NCI-H2227 (cell line): ENCODE measurements around the gene ACADM.
"Not testable (repeated sequence)": the region's sequence is repeated elsewhere in the genome, so short reads cannot be mapped to it uniquely, and the experiment has no call there.

ENCODE experiments used
- DNase-seq: peaks from one replicate; lab custom pipeline; 2025; ENCODE audit not compliant: unreplicated experiment; lab: John Stamatoyannopoulos, UW

ACADM gene

DNA sequence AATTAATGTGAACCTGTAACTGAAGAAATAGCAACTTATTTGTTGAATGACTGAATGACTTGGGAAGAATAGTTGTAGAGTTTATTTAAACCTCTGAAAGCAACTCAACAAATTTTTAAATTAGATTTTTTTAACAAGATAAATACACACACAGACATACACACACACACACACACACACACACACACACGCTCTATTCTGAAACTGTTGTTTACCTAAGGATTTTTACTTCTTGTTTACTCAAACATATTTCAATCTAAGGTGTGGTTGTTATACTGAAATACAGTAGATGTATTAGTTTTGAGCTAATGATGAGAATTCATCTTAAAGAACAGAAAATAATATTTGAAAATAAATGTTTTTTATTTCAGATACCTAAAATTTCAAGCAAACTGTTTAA is 11.5 kb downstream of the ACADM start:
- DNase-seq: no peak

DNA sequence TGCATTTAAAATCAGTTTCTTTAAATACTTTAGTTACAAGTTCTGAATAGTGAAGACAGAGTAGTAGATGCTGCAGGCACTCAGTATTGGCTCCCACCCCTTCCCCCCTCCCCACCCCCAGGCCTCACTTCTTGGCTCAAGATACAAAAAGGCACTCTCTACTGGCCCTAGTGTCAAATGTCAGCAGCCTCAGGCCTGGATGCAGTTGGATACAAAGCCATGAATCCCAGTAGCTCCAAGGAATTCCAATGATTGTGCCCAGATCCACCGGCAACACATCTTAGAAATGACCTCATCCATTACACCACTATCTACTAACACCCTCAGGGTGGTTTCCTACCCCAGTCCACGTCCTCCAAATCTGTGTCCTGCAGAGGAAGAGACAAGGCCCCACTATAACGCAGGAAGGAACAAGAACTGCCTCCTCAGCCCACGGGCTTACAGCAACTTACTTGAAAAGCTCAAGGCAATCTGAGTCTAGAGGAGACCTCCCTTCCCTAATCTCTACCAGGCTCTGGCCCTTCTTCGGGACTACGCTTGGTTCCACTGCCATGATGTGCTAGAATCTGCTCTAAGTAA is 17.6 kb downstream of the ACADM start:
- DNase-seq: no peak

DNA sequence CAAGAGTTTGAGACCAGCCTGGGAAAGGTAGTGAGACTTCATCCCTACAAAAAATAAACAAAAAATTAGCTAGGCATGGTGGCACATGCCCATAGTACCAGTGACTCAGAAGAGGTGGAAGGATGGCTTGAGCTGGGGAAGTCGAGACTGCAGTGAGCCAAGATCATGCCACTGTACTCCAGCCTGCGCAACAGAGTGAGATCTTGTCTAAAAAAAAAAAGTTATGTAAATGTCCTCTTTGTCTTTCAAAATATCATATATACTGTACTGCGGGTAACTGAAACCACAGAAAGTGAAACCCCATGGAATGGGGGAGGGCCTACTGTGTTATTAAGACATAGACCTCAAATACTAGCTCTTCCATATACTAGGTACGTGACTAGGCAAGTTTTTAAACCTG is 20.8 kb downstream of the ACADM start:
- DNase-seq: no peak

DNA sequence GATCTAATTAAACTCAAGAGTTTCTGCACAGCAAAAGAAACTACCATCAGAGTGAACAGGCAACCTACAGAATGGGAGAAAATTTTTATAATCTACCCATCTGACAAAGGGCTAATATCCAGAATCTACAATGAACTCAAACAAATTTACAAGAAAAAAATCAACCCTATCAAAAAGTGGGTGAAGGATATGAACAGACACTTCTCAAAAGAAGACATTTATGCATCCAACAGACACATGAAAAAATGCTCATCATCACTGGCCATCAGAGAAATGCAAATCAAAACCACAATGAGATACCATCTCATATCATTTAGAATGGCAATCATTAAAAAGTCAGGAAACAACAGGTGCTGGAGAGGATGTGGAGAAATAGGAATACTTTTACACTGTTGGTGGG is 32.7 kb downstream of the ACADM start:
- not testable (repeated sequence) for DNase-seq

DNA sequence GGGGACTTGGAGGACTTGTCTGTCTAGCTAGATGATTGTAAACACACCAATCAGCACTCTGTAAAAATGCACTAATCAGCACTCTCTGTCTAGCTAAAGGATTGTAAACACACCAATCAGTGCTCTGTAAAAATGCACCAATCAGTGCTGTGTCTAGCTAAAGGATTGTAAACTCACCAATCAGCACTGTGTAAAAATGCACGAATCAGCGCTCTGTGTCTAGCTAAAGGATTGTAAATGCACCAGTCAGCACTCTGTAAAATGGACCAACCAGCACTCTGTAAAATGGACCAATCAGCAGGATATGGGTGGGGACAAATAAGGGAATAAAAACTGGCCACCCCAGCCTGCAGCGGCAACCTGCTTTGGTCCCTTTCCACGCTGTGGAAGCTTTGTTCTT is 34.0 kb downstream of the ACADM start:
- DNase-seq: not testable (repeated sequence)

DNA sequence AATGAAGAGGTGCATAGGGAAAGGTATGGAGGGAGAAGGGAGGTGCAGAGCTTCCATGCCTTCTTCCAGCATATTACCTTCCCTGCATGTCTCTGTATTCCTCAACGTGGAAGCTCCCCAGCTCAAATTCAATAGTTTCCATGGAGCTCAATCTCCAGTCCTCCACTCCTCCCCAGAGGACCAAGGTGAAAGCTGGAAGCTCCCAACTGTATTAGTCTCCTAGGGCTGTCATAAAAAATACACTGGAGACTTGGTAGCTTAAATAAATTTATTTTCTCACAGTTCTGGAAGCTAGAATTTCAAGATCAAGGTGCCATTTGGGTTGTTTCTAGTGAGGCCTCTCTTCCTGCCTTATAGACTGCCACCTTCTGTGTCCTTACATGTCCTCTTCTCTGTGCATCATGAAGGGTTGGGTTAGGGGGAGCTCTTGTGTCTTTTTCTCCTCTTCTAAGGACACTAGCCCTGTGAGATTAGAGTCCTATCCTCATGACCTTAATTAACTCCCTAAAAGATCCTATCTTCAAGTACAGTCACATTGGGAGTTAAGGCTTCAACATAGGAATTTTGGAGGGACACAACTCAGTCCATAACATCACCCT is 39.6 kb downstream of the ACADM start:
- no peak for DNase-seq

DNA sequence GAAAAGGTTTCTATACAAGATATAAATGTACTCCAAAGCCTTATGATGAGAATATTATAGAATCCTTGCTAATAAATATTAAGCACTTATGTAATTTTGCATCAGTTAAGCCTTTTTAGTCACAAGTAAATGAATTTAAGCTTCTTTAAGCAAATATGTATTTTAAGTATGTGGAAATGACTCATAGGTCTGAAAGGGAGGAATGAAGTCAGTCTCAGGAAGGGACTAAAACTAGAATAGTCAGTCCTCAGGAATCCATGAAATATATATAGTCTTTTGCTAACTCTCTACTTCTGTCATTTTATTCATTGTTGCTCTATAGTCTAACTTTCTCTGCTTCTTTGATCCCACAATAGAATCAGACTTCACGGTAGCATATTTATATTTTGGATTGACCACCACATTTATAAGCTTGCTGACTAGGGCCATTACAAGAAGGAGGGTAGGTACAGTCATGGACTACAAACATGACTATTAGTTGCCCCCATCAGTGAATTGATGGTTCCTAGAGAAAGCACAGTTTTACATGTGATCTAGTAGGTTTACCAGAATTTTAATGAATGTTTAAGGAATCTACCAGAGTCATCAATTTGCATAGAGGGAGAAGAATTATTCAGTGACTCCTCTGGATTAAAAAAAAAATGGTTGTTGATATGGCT is 41.3 kb downstream of the ACADM start:
- DNase-seq: no peak

DNA sequence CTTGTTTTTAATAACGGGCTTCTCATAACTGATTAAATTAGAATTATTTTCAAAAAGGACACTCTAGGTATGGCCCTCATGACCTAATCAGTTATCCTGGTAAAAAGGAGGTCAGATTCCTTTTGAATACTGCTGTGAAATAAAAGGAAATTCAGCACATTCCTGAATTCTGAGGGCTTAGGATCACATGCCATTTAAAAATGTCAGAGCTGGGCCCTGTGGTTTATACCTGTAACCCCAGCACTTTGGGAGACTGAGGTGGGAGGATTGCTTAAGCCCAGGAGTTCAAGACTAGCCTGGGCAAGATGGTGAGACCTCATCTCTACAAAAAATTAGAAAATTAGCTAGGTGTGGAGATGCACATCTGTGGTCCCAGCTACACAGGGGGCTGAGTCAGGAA is 43.5 kb downstream of the ACADM start:
- DNase-seq: no peak

DNA sequence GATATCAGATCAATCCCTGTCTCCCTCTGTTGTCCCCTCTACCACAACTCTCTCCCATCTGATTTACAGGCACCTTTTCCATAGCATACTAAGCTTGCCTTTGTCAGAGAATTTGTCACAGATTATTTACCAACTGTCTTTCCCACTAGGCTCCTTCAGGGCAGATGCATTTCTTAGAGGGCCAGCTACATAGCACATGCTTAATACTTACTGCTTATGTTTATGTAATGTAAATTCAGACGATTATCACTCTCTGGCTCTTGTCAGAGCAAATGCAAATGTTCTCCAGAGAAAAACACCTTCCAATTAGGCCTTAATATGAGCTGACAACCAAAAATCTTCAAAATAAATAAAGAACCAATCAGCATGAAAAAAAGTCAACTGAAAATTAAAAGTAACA is 46.3 kb downstream of the ACADM start:
- DNase-seq: no peak

DNA sequence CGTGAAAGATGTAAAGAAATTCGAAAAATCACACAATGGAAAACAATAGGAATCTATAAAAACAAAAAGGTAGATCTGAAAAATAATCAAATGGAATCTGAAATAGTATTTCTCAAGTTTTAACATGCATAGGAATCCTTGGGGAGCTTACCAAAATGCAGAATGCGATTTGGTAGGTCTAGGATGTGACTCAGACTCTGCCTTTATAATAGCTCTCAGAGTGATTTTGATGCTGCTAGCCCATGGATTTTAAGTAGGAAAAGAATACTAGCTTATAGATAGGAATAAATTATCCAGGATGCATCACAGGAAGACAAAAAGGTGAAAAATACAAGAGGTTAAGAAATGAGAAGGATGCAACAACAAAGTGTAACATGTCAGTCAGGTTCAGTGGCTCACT is 47.5 kb downstream of the ACADM start:
- no peak for DNase-seq

DNA sequence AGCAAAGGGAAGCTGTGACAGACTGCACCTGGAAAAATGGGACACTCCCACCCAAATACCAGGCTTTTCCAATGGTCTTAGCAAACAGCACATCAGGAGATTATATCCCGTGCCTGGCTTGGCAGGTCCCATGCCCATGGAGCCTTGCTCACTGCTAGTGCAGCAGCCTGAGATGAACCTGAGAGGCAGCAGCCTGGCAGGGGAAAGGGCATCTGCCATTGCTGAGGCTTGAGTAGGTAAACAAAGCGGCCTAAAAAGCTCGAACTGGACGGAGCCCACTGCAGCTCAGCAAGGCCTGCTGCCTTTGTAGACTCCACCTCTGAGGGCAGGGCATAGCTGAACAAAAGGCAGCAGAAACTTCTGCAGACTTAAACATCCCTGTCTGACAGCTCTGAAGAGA is 53.3 kb downstream of the ACADM start:
- not testable (repeated sequence) for DNase-seq

DNA sequence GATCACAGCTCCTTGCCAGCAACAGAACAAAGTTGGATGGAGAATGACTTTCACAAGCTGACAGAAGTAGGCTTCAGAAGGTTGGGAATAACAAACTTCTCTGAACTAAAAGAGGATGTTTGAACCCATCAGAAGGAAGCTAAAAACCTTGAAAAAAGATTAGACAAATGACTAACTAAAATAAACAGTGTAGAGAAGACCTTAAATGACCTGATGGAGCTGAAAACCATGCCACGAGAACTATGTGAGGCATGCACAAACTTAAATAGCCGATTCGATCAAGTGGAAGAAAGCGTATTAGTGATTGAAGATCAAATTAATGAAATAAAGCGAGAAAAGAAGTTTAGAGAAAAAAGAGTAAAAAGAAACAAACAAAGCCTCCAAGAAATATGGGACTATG is 54.2 kb downstream of the ACADM start:
- not testable (repeated sequence) for DNase-seq

DNA sequence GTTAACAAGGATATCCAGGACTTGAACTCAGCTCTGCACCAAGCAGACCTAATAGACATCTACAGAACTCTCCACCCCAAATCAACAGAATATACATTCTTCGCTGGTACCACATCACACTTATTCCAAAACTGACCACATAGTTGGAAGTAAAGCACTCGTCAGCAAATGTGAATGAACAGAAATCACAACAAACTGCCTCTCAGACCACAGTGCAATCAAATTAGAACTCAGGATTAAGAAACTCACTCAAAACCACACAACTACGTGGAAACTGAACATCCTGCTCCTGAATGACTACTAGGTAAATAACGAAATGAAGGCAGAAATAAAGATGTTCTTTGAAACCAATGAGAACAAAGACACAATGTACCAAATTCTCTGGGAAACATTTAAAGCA is 55.7 kb downstream of the ACADM start:
- DNase-seq: not testable (repeated sequence)

DNA sequence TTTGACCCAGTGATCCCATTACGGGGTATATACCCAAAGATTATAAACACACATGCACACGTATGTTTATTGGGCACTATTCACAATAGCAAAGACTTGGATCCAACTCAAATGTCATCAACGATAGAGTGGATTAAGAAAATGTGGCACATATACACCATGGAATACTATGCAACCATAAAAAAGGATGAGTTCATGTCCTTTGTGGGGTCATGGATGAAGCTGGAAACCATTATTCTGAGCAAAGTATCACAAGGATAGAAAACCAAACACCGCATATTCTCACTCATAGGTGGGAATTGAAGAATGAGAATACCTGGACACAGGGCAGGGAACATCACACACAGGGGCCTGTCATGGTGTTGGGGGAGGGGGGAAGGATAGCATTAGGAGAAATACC is 59.4 kb downstream of the ACADM start:
- not testable (repeated sequence) for DNase-seq

DNA sequence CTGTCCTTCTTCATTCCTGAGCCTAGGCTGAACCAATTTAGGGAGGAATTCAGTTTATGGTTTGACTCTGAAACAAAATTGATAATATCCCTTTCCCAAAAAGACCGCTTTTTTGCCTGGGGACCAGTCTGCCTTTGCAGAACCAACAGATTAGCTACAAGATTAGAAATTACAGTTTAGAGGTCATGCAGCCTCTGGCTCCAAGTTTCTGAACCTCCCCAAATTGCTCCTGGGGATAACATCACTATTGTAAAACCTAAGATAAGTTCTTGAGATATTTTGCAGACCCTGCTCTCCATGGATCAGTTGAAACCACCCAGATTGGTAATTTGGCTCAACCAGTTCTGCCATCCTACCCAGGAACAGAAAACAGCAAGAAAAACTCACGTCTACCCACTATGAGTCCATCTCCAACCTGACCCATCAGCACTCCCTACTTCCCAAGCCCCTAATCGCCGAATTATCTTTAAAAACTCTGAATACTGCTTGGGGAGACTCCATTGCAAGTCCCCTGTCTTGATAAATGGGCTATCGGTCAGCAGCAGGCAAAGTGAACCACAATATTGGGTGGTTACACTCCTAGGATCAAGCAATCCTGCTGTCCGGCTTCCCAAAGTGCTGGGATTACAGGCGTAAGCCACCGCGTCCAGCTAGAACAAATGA is 60.9 kb downstream of the ACADM start:
- no peak for DNase-seq

DNA sequence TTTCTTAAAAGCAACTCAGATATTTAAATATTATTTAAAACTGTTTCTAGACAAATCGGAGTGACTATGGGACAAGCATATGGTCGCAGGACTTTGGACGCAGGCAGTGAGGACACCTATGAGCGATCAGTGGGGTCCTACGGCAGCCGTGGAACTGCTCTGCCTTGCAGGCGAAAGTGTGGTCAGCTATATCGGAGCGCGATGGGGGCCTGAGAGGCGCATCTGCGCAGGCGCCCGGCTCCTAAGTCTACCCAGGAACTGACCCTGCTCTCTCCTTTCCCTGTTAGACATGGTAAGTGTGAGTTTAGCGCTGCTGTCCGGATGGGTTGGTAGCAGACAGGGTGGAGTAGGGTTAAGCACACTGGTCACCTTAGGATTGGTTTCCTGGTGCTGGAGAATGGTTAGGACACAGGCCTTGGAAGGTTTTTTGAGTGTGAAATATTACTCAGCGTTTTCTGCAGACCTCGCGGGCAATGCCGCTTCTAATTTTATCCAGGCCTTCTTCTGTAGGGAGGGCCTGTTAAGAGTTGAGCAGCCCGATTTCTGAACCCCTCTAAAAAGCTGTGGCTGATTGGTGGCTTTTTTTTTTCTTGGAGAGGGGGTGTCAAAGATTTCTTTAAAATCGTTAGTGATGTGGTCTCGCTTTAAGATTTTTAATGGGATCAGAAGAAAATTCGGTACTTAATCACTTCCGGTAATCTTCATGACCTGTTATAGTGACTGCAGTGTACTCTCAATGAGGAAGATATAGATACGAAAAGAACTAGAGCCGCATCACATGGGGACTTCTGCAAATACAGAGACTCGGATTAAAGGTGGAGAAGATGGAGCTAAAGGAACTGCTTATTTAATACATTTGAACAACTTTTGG is 61.7 kb downstream of the ACADM start, which contains the start of gene RABGGTB:
RABGGTB (plus strand) TSS at position 274 of the 871 bp plus-strand sequence; CDS start at position 290, 16 bp downstream.
- peak; percentile 97 for DNase-seq

DNA sequence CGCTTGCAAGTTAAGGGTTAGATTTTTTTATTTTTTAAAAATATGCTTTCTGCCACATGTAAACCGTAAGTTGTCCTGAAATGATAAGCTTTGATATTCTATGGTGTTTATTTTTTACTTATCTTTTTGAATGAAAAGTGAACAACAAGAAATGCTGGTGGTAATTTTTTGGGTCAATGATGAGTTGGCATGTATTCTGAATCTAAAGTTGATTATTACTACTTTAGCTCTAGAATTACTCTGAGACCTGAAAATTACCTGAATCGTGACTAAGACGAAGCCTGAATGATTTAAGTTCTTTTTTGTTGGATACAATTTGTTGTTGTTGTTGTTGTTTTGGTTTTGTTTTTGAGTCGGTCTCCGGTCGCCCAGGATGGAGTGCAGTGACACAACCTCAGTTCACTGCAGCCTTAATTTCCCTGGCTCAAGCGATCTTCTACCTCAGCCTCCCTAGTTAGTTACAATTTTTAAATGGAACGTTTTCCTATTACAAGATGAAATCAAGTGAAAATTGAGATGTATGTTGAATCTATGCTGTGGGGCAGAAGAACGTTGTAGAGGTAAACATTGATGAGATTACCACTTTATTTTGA is 62.5 kb downstream of the ACADM start:
- DNase-seq: no peak

DNA sequence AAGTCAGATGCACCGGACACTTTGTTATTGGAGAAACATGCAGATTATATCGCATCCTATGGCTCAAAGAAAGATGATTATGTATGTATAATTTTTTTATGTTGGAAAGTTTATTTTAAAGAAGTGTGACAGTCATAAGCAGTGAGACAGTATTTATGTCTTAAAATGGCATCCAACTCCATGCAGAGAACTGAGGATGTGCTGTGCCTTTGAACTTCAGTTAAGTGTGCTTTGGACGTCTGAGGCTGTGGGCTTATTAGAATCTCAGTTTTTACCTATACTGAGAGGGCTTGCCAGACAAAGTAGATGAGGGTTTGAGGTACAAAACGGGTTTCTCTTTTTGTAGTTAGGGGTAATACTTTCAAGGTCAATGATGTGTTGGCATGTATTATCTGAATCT is 63.0 kb downstream of the ACADM start:
- no peak for DNase-seq

DNA sequence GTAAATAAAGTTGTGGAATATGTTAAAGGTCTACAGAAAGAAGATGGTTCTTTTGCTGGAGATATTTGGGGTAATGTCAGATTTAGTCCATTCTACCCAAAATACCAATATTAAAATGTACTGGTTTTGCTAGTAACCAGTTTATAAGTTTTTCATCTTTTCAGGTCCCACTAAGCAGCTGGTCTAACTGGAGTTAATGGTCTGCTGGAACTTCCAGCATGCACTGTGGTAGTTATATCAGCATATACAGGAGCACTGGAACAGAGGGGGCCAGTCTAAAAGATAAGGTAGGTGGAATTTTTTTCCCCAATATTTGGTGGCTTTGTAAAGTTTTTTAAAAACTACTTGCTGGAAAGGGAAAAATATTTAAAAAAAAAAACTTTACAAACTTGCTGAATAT is 65.5 kb downstream of the ACADM start:
- DNase-seq: no peak

DNA sequence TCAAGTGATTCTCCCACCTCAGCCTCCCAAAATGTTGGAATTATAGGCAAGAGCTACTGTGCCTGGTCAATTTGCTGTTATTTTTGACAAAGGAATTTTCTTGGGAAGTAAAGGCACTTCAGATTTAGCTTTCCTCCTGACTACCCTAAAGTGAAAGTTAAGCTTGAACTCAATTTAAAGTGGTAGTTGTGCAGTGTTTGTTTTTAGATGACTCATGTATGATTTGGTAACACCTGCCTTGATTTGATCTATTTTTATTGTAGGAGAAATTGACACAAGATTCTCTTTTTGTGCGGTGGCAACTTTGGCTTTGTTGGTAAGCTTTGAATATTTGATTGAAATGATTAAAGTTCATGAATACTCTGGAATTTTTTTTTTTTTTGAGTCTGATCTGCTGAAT is 66.5 kb downstream of the ACADM start:
- DNase-seq: no peak

DNA sequence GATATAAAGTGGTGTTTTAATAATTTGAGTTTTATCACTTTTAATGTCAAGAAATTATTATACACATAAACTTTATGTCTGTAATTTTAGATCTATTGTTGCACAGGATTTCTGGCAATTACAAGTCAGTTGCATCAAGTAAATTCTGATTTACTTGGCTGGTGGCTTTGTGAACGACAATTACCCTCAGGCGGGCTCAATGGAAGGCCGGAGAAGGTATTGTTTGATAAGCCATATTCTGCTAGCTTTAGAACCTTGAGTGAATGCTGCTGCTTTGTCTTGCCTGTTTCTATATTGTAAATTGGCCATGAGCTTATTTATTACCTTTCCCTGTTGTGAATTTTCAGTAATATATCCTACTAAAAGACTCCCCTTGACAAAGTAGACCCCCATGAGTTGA is 67.6 kb downstream of the ACADM start:
- DNase-seq: no peak
